NCI-H146 treated with DMSO at 0.1 percent for 48 hours (cell line): ENCODE data around the gene HEPHL1.
A peak's percentile ranks its signal among the peaks of the same experiment; 100 is the strongest.
"Not testable (repeated sequence)": the region's sequence is repeated elsewhere in the genome, so short reads cannot be mapped to it uniquely, and the experiment has no call there.

Experiments
- DNase-seq: peaks from one replicate; lab custom pipeline; 2025; ENCODE audit not compliant: unreplicated experiment; lab: John Stamatoyannopoulos, UW

HEPHL1 gene, protein sequence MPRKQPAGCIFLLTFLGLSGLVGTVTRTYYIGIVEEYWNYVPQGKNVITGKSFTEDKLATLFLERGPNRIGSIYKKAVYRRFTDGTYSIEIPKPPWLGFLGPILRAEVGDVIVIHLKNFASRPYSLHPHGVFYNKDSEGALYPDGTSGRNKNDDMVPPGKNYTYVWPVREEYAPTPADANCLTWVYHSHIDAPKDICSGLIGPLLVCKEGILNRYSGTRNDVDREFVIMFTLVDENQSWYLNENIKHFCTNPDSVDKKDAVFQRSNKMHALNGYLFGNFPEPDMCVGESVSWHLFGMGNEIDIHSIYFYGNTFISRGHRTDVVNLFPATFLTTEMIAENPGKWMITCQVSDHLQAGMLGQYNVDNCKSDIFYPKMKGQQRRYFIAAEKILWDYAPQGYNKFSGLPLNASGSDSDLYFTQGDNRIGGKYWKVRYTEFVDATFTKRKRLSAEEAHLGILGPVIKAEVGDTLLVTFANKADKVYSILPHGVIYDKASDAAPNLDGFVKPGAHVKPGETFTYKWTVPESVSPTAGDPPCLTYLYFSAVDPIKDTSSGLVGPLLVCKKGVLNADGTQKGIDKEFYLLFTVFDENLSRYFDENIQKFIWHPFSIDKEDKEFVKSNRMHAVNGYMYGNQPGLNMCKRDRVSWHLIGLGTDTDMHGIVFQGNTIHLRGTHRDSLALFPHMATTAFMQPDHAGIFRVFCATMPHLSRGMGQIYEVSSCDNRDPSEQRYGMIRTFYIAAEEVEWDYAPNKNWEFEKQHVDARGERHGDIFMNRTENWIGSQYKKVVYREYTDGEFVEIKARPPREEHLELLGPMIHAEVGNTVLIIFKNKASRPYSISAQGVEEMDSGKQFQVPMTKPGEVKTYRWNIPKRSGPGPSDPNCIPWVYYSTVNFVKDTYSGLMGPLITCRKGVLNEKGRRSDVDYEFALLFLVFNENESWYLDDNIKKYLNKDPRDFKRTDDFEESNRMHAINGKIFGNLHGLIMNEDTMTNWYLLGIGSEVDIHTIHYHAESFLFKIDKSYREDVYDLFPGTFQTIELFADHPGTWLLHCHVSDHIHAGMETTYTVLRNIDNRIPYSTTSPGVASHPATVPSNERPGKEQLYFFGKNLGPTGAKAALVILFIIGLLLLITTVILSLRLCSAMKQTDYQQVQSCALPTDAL

DNA sequence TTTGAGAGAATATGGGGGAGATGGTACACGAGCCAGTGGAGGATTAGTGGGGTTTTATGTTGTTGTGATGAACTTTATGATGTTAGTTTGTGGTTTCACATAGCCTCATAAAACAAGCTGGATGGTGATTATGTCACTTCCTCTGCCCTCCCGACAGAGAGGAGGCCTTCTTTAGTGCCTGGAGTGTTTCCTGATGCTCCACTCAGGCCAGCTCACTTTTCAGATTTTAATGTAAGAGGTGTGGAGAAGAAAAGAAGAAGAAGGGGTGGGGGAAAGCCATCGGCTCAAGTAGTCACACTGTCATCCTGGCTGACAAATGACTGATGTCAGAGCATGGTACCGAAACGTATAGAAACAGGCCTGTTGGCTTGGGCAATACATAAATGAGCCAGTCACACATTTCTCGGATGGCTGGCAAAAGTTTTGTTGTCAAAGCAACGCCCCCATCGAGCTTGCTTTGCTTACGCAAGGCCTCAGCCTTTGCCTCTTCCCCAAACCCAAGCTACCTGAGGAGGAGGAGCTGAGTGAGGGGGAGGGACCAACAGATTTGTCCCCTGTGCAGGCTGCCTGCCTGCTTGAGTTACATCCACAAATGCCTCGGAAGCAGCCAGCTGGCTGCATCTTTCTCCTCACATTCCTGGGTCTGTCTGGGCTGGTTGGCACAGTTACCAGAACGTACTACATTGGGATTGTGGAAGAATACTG, at the start of gene HEPHL1:
Gene HEPHL1, plus strand, starts transcription at position 578 of the 705 bp plus-strand sequence. Its CDS starts 15 bp downstream, at position 593.
- DNase-seq: no peak

DNA sequence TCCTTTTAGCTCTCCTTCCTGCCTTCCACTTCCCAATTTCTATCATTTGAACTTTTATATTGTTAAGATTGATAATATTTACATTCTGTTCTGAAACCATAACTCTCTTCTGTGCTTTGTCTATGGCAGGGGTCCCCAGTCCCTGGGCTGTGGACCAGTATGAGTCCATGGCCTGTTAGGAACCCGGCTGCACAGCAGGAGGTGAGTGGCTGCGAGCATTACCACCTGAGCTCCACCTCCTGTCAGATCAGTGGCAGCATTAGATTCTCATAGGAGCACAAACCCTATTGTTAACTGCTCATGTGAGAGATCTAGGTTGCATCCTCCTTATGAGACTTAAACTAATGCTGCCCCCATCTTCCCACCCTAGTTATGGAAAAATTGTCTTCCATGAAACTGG, 48.4 kb upstream of the HEPHL1 start:
- DNase-seq: no peak

DNA sequence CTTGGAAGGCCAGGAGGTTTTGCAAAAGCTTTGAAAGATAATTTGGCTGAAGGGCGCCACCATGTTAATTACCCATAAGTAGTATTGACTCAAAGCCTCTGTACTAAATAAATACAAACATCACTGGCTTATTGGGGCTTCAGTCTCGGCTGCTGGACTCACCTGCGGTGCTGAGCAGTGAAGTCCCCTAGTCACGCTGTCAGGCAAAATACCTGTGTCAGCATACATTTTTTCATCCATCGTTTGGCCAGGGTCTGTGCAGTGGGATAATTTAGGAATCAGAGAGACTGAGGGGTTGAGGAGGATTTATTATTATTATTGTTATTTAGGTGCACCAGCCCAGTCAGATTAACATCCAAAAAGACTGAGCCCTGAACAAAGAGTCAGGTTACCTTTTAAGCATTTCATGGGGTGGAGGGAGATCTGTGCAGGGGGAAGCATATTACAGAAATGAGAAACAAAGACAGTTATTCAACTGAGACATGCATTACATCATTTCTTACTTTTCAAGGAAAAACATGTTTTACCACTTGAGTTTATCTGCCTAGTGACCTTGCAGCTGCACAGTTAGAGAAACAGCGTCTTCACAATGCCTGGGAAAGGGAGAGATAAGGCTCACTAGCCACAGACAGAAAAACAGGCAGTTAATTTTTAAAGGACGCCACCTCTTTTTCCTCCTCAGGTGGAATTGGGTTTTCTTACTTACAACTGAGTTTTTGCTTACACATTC, 47.7 kb upstream of the HEPHL1 start:
- DNase-seq: peak; percentile 21

DNA sequence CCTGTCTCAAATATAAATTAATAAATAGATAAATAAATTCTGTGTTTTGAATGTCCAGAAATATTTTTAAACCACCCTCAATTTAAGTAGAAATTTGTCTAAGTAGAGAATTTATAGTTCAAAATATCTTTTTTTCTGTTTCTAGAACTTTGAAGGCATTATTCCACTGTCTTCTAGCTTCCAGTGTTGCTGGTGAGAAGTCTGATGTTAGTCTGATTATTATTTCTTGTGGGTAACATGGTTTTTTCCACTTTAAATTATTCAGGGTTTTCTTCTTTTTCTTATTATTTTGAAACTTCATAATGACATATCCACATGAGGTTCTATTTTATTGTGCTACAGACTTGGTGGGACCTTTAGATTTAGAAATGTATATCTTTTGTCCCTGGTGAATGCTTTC, 46.4 kb upstream of the HEPHL1 start:
- no peak for DNase-seq

- not testable (repeated sequence) for DNase-seq
These were observed 44.4 kb upstream of the HEPHL1 start for GRCh38 chr11:93976577-93977254.

GRCh38 chr11:93983542-93984195, 37.5 kb upstream of the HEPHL1 start:
- DNase-seq: no peak

- no peak for DNase-seq
These were observed 37.0 kb upstream of the HEPHL1 start for GRCh38 chr11:93984196-93984567.

DNA sequence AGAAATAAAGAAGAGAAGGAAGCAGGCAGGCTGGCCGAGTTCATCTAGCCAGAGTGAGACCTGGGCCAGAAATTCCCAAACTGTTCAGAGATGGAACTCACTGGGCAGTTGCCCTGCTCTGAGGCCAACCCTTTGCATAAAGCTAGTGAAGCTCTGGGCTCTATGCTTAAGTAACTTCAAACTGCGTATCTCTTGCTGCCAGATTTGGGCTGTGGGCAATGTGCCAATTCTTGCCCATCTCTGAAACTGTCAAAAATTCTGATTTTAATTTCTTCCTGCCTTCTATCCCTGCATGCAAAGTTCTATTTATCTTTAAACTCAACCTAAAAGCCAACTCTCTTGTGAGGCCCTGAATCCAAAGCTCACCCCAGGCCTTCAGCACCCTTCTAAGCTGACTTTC, 36.2 kb upstream of the HEPHL1 start:
- DNase-seq: no peak

DNA sequence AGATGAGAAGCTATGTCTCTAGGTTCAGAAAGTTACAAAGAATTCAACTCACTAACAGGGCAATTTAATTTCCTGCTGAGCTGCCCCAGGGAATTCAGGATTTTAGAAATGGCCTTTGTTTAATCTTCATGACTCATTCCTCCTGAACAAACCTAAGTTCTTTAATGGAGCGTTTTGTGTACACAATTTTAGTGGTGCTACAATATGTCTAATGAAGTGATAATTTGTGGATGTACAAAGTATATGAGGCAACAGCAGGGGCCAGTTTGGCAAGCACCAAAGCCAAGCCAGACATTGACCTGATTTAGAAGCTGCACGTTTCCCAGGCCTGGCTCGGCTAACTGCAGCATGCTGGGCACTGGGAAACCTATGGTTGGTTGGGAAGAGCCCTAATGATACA, 34.4 kb upstream of the HEPHL1 start:
- peak; percentile 89 for DNase-seq

DNA sequence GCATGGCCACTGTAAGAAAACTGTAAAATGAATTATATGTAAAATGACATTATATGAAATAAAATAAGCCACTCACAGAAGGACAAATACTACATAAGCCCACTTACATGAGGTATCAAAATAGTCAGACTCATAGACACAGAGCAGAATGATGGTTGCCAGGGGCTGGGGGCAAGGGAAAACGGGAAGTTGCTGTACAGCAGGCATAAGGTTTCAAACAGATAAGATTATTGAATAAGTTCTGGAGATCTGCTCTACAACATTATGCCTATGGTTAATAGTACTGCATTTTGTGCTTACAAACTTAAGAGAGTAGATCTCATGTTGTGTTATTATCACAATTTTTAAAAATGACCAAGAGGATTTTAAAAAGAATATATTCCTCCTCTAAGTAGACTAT, 32.7 kb upstream of the HEPHL1 start:
- no peak for DNase-seq

GRCh38 chr11:93988912-93989311, 32.2 kb upstream of the HEPHL1 start:
- no peak for DNase-seq

DNA sequence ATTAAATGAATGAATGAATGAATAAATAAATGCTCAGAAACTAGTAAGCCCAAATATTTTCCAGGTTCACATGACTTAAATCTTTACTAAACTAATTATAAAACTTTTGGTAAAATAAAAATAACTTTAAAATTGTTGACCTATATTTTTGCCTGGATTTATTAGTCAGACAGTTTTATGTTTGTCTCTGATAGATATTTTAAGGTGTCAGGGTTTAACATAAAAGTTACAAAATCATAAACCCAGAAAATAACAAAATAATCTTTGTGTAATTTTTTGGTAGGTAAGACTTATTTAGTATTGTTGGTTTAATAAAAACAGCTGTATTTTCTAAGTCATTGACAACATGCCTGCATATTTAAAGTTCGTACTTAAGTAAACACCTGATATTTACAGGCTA, 27.4 kb upstream of the HEPHL1 start:
- DNase-seq: no peak

- DNase-seq: no peak
These were observed 23.4 kb upstream of the HEPHL1 start for GRCh38 chr11:93997741-93998140.

GRCh38 chr11:94000659-94001058, 20.5 kb upstream of the HEPHL1 start:
- no peak for DNase-seq

DNA sequence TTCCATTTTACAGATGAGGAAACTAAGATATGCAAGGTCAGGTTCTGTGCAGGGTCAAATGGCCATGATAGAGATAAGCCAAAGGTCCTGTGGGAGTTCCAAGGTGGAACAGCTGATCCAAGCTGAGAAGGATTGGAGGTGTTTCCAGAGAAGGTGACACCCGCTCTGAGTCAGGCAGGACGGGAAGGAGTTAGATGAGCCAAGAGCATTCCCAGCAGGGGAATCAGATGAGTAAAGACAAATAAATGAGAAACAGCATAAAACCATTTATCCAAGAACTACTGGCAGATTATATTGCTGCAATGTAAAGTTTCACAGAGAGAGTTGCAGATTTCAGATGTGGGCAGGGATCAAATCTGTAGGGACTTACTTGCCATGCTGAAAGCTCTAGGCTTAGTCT, 18.9 kb upstream of the HEPHL1 start:
- no peak for DNase-seq

DNA sequence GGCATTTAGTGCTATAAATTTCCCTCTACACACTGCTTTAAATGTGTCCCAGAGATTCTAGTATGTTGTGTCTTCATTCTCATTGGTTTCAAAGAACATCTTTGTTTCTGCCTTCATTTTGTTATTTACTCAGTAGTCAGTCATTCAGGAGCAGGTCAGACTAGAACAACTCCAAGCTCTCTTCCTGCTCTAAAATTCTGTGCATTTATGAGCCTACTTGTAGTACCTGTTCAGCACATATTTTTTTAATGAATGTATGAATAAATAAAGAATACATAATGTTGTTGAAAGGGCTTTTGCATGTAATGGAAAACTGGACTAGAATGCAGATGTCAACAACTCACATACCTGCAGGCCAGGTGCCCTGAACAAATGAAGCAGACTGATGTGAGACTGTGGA, 13.7 kb upstream of the HEPHL1 start:
- no peak for DNase-seq

DNA sequence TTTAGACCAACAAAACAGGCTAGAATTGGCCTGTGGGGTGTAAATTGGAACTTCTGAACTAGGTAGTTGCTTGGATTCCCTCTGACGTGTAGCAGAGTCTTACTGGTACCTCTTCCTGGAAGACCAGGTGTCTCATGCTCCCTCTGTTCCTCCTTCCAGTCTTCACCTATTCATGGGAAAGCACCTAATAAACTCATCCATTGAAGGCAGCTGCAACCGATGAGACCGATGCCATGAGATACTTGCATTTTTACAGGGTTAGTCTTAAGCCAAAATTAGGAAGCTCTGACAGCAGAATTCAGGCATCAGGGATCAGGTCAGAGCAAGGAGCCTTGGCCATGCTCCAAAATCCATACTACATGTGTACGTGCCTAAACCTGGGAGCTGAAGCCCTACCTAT, 13.2 kb upstream of the HEPHL1 start:
- no peak for DNase-seq

DNA sequence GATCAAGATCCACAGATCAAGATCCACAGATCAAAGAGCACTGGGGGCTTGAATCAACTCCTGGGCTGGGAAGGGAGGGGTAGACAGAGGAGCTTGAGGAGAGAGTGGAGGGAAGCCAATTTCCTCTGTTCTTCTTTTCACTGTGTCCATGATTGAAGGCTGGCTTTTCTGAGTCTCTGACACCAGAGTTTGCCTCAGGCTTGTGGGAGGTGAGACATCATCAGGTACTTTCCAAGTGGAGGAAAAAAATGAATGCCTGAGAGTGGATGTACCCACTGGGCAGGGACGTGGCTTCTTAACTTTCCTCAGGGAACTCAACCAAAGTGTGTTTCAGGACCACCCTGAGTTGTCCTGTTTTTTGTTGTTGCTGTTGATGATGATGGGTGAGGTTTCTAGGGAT, 11.0 kb upstream of the HEPHL1 start:
- no peak for DNase-seq

DNA sequence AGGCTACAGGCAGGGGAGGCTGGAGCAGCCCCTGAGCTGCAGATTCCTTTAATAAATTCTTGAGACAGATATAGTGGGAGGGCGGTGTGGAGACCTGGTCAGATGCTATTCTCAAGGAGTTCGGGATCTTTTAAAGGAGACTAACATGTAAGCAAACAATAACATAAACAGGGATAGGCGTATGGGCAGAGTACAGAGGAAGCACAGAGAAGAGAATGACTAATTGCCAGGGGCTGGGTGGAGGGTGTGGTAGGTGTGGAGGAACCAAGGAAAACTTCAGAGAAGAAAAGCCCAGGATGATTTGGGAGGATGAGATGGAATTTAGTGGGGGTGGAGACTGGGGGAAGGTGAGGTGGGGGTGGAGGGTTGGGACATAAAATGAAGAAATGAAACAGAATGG, 9.7 kb upstream of the HEPHL1 start:
- DNase-seq: no peak
